ENCODE data around the gene TTYH3.
A peak's percentile ranks its signal among the peaks of the same experiment; 100 is the strongest.

Gene TTYH3

DNA sequence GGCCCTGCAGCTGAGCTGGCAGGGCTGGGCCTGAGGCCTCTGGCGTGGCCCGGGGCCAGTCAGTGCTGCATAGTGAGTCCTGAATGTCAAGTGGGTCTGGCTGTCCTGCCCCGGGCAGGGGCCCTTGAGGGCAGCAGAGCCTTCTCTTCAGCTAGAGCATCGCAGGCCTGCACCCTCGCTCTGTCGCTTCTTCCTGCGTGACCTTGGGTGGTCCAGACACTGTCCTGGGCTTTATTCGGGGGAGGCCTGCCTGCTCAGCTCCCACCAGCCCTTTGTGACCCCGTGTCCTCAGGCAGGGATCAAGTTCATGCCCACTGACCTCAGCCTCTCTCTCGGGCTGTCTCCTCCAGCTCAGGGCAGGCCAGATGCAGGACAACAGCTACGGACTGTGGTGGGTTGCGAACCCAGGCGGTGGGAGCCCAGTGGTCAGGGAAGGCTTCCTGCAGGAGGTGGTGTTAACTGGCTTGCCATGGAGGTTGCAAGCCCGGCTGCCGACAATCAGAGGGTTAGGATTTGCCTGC lies 3.4 kb downstream of the TTYH3 start:
- DNase-seq (ENCODE audit: low read depth): no peak

DNA sequence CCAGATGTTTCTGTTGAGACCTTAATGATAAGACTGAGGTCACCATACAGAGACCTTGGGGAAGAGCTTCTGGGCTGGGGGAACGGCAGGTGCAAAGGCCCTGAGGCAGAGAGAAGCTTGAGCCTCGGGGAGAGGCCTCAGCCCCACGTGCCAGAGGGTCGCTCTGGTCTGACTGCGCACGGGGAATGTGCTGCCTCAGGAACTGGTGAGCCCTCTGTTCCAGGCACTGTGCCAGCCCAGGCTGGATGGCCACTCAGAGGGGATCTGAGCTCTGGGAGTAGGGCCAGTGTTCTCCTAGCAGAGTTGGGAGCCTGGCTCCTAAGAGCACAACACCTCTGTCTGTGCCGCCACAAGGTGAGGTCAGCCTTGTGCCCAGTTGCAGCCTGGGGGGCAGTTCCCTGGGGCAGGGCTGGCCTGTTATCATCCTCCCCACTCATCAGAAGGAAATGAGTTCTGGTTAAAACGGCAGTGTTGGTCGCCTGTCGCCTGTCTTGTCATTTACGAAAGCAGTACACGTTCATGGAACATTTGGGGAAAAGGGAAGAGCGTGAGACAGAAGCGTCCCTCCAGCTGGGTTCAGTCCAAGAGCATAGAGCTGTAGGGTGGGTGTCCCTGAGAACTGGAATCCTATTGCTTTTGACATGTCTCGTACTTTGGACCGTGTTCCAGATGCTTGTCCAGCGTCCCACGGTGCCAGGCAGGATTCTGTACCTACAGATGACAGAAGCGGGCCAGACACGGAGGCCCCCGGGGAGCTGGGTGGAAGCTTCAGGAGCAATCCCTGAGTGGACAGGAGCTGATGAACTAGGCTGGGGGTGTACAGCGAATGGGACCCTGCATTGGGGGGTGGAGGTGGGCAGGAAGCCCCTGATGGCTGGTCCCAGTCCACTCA lies 4.3 kb downstream of the TTYH3 start:
- no peak for DNase-seq (ENCODE audit: low read depth)

DNA sequence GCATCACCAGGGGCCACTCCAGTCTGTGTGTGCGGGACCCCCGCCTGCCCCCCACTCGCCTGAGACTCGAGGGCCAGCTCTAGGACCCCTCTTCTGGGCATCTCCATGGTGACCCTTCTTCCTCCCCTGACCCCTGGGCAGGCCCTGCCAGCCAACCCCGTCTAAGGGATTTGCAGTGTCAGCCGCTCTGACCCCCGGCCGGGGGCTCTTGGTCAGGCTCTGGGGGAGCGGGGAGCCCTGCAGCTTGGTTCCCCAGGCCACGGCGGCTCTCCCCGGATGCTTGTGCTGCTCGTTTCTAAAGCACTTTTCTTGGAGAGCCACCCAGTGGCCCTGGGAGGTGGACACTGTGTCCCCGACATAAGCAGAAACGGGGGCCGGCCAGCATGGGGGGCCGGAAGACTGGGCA lies 5.3 kb downstream of the TTYH3 start:
- DNase-seq (ENCODE audit: low read depth): no peak

DNA sequence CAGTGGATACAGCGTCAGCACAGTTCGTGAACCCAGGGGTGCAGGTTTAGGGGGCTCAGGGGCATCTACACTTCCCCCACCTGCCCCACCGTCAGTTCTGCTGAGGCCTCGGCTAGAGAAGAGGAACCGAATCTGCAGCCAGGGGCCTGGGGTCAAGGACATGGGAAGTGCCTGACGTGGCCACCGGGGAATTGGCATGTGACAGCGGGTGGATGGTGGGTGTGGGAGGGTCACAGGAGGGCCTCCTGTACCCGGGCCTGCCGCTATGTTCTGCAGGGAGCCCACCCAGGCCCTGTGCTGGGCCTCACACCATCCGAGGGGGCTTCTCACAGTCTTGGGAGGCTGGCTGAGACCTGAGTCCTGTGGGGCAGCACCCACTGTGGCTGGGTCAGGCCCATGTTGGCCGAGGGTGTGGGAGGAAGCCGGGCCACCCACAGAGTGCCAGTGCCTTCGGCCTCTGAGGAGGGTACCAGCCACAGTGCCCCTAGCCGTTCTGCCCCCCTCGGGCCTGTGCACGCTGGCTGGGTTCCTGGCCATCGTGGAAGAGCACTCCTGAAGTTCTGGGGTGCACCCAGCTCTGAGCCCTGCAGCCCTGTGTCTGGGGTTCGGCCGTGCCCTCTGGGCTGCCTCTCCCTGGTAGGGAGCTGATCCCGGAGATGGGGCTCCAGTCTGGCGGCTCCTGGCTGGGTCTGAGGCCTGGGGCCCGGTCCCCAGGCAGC lies 5.9 kb downstream of the TTYH3 start:
- no peak for DNase-seq (ENCODE audit: low read depth)

DNA sequence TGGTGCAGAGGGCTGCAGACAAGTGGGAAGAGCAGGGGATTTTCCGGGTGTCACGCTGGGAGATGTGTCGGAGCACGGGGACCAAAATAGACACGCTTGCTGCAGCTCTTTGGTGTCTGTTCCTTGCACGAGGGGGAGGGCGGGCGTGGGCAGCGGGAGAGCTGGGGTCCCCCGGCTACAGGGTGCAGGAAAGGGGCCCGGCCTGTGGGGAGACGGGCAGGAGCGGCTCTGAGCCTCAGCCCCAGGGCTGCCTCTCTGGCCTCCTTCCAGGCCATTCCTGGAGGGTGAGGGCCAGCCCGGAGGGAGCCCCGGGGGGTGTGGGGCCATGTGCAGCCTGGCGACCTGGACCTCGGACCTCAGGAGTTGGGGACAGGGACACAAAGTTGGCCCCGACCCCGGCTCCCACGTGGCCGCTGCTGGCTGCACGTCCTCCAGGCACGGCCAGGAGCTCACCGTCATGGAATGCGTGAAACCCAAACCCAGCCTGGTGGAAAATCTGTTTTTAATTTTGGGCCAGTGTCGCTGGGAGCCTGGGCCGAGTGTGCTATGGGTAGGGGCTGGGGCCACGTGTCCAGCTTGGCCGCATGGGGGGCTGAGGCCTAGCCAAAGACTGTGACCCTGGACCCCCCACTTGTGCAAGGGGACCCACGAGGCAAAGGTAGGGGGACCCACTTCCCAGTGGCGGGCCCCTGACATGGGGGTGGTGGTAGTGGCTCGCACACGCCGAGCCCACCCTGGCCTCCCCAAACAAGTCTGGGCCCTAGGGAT lies 6.6 kb downstream of the TTYH3 start:
- peak; percentile 58 for DNase-seq (ENCODE audit: low read depth)

DNA sequence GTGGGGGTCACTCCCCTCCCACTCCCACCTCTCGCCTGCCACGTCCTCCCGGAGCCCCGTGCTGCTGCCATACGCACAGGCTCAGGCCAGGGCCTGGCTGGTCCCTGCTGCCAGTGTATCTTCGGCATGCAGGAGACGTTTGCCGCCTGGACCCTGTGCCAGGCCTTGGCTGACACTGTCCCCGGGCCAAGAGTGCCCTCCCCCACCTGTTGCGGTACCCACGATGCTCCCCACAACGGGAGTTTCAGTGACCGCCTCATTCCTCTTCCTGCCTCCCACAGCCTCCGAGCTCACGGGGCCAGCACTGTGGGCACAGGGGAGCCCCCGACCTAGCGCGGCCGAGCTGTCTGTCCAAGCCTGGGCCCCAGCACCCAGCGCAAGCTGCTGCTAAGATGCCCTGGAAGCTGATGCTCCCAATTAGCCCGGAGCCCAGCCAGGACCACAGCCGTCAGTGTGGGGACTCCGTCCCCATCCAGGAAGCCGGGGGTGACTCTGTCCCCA lies 7.4 kb downstream of the TTYH3 start:
- no peak for DNase-seq (ENCODE audit: low read depth)

DNA sequence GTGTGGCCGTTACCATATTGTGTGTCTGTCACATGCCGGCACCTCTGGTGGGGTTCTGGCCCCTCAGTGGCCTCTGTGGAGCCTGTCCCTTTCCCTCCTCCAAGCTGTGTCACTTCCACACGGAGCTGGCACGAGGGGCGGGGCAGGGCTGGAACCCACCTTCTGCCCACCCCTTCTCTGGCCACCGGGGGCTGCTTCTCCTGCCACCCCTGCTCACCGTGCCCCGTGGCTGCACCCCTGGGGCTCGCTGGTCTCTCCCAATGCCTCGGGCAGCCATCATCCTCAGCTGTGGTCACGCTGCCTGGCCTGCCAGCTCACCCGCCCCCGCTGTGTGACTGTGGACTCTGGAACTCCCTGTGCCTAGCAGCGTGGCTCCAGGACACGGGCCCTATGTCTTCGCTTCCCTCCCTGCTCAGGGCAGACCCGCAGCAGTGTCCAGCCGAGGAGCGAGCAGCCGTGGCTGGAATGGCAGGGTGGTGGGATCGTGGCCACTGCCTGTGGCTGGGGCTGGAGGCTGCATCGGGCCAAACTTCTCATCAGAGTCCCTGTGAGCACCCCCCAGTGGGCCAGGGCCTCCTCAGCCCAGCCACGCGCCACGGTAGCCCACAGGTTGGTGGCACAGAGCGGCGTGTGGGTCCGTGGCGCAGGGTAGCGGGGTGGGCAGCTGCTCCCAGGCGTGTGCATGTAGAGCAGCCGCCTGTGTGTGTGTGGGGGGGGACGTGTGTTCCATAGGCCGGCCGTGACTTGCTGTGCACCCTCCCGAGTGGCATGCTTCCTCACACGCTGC lies 8.1 kb downstream of the TTYH3 start:
- no peak for DNase-seq (ENCODE audit: low read depth)

DNA sequence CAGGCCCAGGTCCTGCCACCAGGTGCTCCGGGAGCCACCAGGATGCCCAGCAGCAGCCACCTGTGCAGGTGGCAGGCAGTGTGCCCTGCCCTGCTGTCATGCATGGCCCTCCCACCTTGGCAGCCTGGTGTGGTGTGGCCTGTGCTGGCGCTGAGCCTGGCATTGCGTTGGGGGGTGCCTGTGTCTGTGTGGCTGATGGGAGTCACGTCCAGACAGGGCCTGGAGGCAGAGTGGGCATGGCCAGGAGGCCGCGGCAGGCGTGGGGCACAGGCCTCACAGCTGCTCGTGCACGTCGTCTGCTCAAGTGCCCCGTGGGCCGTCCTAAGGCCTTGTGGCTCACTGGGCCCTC lies 8.7 kb downstream of the TTYH3 start:
- no peak for DNase-seq (ENCODE audit: low read depth)

DNA sequence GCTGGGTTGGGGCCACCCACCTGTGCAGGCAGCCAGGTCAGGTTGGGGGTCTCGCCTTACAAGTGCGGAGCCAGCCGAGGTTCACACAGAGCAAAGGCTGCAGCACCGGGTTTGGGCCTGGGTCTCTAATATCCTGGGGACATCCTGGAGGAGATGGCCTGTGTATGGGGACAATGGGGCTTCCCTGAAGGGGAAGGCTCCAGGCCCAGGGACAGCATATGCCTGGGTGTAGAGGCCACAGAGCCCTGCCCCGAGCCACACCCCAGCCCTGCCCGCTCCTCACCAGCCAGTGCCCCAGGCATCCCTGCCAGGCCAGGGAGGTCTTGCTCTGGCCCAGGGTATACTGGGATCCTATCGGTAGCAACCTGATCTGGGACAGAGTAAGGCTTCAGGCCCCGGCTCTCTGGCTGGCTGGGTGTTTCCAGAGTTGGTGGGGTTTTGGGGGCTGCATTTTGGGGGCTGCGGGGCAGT lies 9.1 kb downstream of the TTYH3 start:
- DNase-seq (ENCODE audit: low read depth): no peak

DNA sequence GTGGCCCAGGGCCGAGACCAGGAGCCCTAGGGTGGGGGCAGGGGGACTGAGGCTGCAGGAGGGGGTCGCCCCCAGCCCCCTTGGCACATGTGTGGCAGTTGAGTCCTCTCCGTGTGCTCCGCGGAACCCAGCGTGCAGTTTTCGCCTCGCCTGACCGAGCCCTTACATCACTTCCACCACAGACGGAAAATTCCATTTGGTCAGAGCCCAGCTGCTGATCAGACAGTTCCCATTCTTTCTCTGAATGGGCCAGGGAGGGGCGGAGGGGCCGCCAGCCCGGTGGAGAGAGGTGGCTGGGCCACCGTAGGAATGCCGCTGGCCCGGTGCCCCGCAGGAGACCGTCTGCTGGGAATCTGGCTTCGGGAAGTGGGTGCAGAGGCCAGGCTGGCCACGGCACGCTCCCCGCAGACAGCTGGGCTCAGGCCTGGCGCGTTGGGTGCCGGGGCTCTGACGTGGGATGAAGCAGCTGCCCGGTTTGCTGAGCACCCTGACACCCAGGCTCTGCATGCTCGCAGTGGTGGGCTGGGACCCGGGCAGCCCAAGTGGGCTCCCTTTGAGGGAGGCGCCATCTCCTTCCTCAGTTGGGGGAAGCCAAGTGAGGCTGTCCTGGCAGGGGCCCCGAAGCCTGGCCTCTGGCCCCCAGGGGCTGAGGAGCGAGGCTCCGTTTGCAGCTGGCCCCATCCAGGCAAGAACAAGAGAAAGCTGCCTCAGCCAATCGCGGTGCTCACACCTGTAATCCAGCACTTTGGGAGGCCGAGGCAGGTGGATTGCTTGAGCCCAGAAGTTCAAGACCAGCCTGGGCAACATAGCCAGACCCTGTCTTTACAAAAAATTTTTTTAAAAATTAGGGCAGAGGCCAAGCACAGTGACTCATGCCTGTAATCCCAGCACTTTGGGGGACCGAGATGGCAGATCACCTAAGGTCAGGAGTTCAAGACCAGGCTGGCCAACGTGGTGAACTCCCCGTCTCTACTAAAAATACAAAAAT lies 9.9 kb downstream of the TTYH3 start:
- peak; percentile 94 for DNase-seq (ENCODE audit: low read depth)

DNA sequence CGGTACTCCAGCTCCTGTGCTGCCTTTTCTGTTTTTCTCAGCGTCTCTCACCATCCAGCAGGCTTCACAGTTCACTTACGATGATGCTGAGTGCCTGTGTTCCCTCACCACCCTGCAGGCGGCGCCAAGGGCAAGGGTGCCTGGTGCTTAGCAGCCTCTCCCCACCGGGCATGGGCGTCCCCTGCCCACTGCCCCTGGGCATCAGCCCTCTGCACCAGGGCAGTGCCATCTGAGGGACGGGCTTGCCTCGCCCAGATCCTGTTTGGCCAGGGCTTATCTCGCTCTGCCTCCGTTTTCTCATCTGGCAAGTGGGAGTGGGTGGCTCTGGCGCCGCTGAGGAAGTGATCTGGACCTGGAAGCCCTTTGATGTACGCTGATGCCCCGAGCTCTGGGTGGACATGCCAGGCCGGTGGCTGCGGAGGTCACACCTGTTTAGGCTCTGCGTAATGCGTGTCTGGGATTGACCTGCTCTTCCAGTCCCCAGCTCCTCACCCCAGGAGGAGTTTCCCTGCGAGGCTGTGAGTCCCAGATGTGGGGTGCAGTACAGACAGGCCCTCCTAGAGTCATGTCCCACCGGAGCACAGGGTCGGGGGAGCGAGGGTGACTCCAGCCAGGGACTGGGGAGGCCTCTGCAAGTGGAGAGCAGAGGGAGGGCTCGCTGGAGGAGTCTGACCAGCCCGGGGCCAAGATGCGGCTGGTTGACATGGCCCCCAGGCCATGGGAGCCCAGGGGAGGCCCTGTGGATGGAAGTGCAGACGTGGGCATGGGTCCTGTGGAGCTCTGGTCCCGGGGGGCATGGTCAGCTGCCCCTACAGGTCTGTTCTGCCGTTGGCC lies 11.8 kb downstream of the TTYH3 start:
- DNase-seq (ENCODE audit: low read depth): no peak

DNA sequence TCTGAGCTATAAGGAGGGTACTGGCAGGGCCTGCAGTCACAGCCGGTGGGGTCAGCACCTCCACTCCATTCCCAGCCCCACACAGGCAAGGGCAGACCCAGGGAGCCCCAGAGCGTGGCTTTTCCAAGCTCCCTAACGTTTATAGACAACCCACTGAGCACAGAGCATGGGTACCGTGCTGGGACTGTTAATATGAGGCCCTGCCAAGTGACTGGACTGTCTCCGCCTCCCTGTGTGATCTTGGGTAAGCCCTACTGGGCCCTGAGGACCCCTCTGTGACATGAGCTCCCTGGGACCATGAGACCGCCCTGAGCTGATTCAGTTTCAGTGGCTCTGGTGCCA lies 12.4 kb downstream of the TTYH3 start:
- no peak for DNase-seq (ENCODE audit: low read depth)

DNA sequence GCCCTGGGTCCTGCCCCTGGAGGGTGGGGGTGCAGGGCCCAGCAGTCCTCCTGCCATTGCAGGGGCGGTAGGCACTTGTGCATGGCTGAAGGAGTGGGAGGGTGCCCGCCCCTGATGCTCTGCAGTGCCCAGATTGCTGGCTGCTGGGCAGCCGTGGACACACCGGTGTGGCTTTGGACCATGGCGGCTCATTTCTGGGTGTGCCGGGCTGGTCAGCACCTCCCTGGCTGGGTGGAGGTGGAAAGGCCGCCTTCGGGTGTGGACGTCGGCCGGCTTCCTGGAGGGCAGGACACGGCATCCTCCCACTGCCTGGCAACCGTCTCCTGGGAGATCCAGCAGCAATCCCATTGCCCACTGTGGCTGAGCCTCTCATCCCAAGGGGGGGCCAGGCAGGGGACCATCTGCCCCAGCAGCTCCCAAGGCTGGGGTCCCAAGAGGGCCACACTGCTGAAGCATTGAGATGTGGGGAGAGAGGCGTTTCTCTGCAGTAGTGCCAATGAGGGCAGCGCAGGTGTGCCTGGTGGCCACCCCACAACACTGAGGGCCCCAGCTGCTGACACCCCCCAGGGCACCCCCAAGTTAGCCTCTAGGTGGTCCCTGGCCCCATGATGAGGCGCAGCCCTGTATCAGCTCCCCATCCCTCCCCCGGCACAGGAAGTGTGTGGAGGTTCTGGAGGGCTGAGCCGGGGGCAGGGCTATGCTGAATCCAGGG lies 12.9 kb downstream of the TTYH3 start:
- DNase-seq (ENCODE audit: low read depth): no peak

DNA sequence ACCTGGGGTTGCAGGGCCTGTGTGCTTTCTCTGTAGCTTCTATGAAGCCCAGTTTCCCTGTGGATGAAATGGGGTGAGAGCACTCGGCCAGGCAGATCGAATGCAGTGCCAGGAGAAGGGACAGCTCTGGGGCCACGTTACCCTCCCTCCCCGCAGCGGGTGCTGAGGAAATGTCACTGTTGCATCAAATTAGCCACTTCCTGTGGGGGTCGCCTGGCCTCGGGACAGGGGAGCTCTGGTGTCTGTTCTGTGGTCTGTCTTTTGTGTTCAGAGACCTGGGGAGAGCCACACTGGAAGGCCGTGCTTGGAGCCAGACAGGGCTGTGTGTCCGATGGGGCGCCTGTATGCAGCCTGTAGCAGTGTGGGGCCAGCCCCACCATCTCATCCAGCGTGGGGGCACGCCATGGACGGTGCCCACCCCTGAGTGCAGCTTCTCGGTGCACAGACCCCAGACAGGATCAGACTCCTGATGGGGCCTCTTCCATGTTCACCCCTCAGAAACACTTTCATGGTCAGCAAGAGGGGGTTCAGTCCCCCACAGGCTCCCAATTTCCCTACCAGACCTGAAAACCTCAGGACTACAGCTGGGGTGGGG lies 13.6 kb downstream of the TTYH3 start:
- DNase-seq (ENCODE audit: low read depth): no peak

DNA sequence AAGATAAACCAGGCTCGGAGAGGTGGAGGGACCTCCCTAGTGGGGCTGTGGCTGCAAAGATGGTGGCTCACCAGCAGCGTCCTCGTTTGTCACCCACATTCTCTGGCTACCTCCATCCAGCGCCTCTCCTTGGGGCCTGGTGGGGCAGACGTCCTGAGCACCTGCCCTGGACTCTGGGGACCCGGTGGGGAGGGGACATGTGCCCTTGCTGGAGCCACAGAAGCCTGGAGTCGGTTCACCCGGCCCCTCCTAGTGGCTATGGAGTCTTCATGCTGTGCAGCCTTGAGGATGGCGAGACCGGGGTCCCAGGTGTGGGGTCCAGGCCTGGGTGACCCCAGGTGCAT lies 14.5 kb downstream of the TTYH3 start:
- DNase-seq (ENCODE audit: low read depth): no peak

DNA sequence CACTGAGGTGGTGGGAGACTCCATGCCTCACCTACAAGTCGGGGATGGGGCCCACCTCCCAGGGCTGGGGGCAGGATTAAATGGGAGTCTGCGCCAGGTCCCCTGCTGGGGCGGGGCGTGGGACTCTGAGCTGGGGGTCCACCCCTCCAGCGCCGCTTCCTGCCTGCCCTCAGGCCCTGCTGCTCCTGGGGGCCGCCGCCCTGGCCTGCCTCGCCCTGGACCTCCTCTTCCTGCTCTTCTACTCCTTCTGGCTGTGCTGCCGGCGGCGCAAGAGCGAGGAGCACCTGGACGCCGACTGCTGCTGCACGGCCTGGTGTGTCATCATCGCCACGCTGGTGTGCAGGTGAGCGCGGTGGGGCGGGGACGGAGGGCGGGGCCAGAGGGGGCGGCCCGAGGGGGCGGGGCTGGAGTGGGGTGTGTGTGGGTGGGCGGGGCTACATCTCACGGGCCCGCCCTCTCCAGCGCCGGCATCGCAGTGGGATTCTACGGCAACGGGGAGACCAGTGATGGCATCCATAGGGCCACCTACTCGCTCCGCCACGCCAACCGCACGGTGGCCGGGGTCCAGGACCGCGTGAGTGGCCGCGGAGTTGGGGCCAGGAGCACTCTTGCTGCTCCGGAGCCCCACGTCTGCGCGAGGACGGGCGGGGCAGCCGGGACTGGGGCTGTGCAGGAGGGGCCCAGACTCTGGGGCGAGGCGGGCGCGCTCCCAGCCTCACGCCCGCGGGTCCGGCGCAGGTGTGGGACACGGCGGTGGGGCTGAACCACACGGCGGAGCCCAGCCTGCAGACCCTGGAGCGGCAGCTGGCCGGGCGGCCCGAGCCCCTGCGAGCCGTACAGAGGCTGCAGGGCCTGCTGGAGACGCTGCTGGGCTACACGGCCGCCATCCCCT lies 15.1 kb downstream of the TTYH3 start:
- no peak for DNase-seq (ENCODE audit: low read depth)

DNA sequence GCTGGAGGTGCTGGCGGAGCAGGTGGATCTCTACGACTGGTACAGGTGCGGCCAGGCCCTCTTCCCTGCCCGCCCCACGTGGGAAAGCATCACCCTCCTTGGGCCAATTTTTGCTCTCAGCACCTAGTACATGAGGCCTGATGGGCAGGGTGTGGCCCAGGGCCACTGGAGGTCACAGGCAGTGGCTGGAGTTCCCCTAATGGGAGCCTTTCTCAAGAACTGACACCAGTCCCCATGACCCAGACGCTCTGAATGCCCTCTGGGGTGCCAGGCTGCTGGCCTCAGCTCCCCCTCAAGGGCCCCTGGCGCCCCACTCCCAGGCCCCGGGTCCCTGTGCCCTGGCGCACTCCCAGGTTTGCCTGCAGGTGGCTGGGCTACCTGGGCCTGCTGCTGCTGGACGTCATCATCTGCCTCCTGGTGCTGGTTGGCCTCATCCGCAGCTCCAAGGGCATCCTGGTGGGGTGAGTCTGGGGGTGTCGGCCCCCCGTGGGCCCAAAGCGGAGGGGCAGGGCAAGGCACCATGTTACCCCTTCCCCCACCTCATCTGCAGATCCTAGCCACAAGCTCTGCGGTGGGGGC lies 15.9 kb downstream of the TTYH3 start:
- DNase-seq (ENCODE audit: low read depth): no peak
